ENCODE data around the gene BSND. TPM values are rescaled to one million over a fixed set of nuclear protein-coding genes. Genes with fewer than 3 reads are reported as not detected.

Gene BSND
- total RNA-seq, 2 donors from 2014 or later: not detected

- no peaks in the 10 kb centered on the region for H3K9me3 ChIP-seq
- H3K27ac ChIP-seq: no peak overlapping the region
- H3K4me3 ChIP-seq: no peak overlapping the region
- no peaks in the 10 kb centered on the region for H3K36me3 ChIP-seq
- H3K4me1 ChIP-seq: peaks cover 0 to 13% of the 10 kb centered on the region in 2 donors
- DNase-seq (ENCODE audit: low spot score): no peak
- TF ChIP-seq CTCF (IDR thresholded peaks at IDR 0.05): no peak
- no peaks in the 10 kb centered on the region for H3K27me3 ChIP-seq
These were observed 45.6 kb upstream of the BSND start for GRCh38 chr1:54952950-54953718.

GRCh38 chr1:54953846-54954245 lies 44.9 kb upstream of the BSND start:
- H3K9me3 ChIP-seq: no peaks in the 10 kb centered on the region
- no peak for TF ChIP-seq CTCF (IDR thresholded peaks at IDR 0.05)
- no peak overlapping the region for H3K4me3 ChIP-seq
- no peak for DNase-seq (ENCODE audit: low spot score)
- H3K36me3 ChIP-seq: no peaks in the 10 kb centered on the region
- H3K27ac ChIP-seq: no peak overlapping the region
- H3K27me3 ChIP-seq: no peaks in the 10 kb centered on the region
- H3K4me1 ChIP-seq: peaks cover 0 to 13% of the 10 kb centered on the region in 2 donors

- Histone ChIP-seq H3K27me3 (no peaks in the 10 kb centered on the region), H3K4me1 (peaks cover 0 to 8% of the 10 kb centered on the region in 2 donors), H3K4me3 (no peak overlapping the region), H3K9me3 (no peaks in the 10 kb centered on the region), H3K27ac (no peak overlapping the region), H3K36me3 (no peaks in the 10 kb centered on the region)
- no peak for DNase-seq (ENCODE audit: low spot score)
- no peak for TF ChIP-seq CTCF (IDR thresholded peaks at IDR 0.05)
These were observed 43.4 kb upstream of the BSND start for GRCh38 chr1:54955359-54955758.

GRCh38 chr1:54956726-54957125 lies 42.0 kb upstream of the BSND start:
- Histone ChIP-seq H3K27me3 (no peaks in the 10 kb centered on the region), H3K36me3 (no peaks in the 10 kb centered on the region), H3K9me3 (no peaks in the 10 kb centered on the region), H3K4me1 (no peaks in the 10 kb centered on the region), H3K4me3 (no peak overlapping the region), H3K27ac (no peak overlapping the region)
- no peak for DNase-seq (ENCODE audit: low spot score)
- no peak for TF ChIP-seq CTCF (IDR thresholded peaks at IDR 0.05)

GRCh38 chr1:54959241-54959640 lies 39.5 kb upstream of the BSND start:
- no peaks in the 10 kb centered on the region for H3K36me3 ChIP-seq
- no peak for DNase-seq (ENCODE audit: low spot score)
- H3K4me3 ChIP-seq: no peak overlapping the region
- TF ChIP-seq CTCF (IDR thresholded peaks at IDR 0.05): no peak
- H3K27ac ChIP-seq: no peak overlapping the region
- no peaks in the 10 kb centered on the region for H3K4me1 ChIP-seq
- H3K27me3 ChIP-seq: no peaks in the 10 kb centered on the region
- no peaks in the 10 kb centered on the region for H3K9me3 ChIP-seq

Data from right atrium auricular region (tissue), 2 donors.